HG03135 (cell line): Measurements from ENCODE around the gene UGT1A7.

Experiments used
- ATAC-seq: cut with Tn5 transposase; IDR thresholded peaks from one replicate; pipeline ENCODE4 v1.9.1; 2021; ENCODE audit warnings: mild to moderate bottlenecking, moderate library complexity; ENCODE audit not compliant: unreplicated experiment

Gene UGT1A7

DNA sequence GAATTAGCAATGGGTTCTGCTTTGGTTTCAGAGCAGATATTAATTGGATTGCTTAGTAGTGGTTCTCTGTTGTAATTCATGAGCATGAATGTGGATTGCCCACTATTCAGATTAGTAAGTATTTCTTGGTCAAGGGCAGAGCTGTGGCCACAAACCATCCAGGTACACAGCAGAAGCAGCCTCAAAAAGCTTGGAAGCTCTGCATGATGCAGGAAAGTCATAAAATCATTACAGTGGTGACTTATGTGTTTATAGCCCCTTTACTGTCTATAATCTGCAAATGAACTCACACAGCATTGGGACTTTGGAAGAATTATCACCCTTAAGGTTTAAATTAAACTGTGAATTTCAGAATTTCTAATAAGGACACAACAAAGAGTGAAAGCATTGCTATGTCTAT is 76.4 kb downstream of the UGT1A7 start:
- ATAC-seq: no peak

DNA sequence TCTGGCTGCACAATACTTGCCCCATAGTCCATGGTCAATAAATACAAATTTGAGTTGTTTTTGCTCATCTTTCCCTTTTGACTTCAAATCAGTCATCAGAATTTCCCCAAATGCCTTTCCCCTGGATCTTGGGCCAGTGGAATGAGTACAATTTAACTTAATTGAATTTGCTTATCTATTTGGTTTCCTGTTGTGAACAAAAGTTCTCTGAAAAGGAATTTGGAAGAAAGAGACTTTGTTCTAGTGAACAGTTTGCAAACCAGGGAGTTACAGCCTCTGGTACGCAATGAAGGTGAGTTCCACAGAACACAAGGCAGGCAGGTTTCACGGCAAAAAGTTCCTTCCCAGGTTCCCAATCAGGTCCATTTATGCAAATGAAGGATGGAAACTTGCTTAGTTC is 77.1 kb downstream of the UGT1A7 start:
- no peak for ATAC-seq

DNA sequence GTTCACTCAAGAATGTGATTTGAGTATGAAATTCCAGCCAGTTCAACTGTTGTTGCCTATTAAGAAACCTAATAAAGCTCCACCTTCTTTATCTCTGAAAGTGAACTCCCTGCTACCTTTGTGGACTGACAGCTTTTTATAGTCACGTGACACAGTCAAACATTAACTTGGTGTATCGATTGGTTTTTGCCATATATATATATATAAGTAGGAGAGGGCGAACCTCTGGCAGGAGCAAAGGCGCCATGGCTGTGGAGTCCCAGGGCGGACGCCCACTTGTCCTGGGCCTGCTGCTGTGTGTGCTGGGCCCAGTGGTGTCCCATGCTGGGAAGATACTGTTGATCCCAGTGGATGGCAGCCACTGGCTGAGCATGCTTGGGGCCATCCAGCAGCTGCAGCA is 78.3 kb downstream of the UGT1A7 start, which contains the start of gene UGT1A1:
Gene UGT1A1, plus strand, starts transcription at position 228 of the 400 bp plus-strand sequence. Its CDS starts 18 bp downstream, at position 246.
- ATAC-seq: no peak

DNA sequence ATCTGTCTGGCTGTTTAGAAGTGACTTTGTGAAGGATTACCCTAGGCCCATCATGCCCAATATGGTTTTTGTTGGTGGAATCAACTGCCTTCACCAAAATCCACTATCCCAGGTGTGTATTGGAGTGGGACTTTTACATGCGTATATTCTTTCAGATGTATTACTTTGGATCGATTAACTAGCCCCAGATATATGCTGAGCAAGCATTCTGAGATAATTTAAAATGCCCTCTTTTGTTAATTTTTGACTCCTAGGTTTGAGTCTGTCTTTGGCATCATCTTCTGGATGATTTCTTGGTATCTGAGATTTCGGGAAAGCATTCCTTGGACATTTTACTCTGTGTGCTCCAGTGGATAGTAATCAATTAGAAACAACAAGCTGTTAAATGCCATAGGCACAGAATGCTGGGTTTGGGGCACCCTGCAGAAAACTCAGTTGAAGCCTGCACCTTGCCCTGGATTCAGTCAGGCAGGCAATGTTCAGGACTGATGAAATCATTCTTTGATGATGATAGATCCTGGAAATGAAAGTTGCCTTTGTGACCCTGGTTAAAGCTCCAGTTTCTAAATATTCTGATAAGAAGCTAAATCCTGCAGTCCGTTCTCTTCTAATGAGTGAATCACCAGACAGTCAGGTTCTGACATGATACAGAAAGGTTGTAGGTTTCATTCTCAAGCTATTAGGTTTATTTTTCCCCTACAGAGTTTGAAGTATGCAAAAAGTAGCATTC is 79.5 kb downstream of the UGT1A7 start:
- ATAC-seq: no peak

DNA sequence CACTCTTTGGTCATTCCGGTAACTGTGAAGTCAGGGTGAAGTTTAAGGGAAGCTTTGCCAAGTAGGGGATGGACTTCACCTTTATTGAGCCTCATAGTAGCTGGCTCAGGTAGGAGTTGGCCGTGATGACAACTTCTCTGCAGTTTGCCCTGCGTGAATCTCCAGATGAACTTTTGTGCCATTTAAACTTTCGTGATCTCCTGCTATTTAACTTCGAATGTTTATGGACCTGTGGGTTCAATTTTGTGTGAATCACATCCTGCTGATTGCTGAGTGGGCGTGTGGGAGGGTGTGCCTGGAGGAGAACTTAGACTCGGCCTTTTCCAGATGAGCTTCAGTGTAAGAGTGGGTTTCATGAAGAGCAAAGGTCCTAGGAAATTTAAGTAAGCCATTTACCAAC is 82.6 kb downstream of the UGT1A7 start:
- no peak for ATAC-seq

DNA sequence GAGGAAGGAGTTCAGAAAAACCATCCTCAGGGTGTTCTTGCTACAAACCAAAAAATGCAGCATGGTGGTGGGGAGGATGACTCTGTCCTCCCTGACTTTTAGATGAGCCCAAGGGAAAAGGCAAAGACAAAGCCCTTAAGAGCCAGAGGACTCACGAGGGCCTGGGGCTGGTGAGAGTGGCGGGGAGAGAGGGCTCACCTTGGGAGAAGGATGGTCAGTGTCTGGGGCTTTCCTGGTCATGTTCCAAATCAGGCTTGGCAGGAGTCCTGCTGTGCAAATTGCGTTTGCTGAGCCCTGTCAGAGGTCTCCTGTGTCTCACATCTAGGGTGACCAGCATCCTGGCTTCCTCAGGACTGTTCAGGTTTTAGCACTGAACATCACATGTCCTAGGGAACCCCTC is 83.1 kb downstream of the UGT1A7 start:
- no peak for ATAC-seq

DNA sequence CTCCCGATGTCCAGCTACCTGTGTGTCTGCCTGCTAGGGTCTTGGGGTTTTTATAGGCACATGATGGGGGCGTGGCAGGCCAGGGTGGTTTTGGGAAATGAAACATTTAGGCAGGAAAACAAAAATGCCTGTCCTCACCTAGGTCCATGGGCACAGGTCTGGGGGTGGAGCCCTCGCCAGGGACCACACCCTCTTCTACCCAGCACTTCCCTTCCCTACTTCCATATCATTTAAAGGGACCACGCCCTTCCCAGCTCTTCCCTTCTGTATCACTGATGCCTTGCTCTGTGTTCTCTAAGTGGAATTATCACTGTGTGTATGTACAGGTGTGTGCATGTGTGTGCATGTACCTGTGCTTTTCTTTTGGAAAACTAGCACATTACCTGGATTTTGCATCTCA is 84.7 kb downstream of the UGT1A7 start:
- ATAC-seq: no peak

DNA sequence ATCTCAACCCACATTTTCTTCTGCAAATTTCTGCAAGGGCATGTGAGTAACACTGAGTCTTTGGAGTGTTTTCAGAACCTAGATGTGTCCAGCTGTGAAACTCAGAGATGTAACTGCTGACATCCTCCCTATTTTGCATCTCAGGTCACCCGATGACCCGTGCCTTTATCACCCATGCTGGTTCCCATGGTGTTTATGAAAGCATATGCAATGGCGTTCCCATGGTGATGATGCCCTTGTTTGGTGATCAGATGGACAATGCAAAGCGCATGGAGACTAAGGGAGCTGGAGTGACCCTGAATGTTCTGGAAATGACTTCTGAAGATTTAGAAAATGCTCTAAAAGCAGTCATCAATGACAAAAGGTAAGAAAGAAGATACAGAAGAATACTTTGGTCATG is 86.4 kb downstream of the UGT1A7 start:
- no peak for ATAC-seq

DNA sequence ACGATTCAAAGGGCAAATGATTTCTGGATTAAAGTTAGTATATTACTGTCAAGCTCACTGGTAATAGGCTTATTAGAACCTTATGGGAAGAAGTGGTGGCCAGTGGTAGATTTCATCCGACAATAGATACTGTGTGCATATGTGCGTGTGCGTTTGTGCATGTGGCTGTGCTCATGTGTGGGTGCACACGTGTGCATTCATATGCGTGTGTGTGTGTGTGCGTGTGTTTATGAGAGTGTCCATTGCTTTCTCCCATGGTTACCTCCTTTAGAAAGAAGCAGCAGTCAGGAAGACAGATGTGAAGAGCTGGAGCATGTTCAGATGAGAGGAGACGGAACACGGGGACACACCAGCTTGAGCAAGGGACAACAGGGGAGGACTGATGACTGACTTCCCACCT is 87.6 kb downstream of the UGT1A7 start:
- ATAC-seq: no peak

DNA sequence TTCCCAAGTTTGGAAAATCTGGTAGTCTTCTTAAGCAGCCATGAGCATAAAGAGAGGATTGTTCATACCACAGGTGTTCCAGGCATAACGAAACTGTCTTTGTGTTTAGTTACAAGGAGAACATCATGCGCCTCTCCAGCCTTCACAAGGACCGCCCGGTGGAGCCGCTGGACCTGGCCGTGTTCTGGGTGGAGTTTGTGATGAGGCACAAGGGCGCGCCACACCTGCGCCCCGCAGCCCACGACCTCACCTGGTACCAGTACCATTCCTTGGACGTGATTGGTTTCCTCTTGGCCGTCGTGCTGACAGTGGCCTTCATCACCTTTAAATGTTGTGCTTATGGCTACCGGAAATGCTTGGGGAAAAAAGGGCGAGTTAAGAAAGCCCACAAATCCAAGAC is 90.5 kb downstream of the UGT1A7 start:
- no peak for ATAC-seq

DNA sequence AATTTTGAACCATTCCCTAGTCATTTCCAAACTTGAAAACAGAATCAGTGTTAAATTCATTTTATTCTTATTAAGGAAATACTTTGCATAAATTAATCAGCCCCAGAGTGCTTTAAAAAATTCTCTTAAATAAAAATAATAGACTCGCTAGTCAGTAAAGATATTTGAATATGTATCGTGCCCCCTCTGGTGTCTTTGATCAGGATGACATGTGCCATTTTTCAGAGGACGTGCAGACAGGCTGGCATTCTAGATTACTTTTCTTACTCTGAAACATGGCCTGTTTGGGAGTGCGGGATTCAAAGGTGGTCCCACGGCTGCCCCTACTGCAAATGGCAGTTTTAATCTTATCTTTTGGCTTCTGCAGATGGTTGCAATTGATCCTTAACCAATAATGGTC is 90.9 kb downstream of the UGT1A7 start:
- ATAC-seq: no peak

DNA sequence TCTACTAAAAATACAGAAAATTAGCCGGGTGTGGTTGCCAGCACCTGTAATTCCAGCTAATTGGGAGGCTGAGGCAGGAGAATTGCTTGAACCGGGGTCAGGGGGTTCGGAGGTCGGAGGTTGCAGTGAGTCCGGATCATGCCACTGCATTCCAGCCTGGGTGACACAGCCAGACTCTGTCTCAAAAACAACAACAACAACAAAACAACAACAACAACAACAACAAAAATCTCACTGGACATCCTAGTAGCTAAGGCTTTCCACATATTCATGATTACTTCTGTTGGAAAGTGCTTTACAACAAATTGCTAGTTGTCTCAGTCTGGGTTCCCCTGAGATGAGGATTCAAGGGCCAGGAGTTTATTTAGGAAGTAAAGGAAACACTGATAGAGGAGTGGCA is 92.2 kb downstream of the UGT1A7 start:
- no peak for ATAC-seq

DNA sequence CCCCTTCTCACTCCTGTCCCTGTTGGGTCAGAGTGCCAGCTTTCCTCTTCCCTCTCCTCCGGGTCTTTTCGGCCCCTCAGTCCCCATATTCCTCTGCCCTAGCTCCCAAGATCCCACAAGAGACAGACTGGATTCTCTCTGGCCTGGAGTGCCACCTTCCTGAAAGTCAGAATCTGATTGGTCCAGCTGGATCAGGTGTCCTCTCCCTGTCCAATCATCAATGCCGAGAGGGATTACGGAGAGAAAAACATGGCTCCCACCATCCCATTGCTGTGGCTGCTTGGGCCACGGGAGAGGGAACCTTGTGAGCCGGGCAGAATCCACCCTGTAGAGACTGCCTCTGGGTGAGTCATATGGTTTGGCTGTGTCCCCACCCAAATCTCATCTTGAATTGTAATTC is 93.7 kb downstream of the UGT1A7 start:
- ATAC-seq: no peak

DNA sequence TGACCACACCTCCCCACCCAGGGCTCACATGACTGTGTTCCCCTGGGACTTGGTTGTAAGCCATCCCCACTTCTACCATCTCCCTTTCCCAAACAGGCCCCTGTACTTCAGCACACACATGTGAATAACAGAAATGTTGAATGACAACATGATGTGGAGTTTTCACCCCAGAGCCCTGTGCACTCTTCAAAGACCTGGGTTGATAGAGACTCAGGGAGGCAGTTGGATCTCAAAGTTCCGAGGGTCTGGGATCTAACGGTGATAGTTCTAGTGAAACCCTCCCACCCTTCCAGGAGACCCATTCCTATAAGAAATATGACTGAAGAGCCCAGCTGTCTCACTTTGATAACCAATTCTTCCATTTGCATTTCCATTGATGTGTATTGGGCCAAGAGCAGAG is 96.3 kb downstream of the UGT1A7 start, which contains the start of gene MROH2A:
Gene MROH2A, plus strand, starts transcription at position 301 of the 400 bp plus-strand sequence. CDS start 1,029 bp downstream, outside the sequence.
- no peak for ATAC-seq

DNA sequence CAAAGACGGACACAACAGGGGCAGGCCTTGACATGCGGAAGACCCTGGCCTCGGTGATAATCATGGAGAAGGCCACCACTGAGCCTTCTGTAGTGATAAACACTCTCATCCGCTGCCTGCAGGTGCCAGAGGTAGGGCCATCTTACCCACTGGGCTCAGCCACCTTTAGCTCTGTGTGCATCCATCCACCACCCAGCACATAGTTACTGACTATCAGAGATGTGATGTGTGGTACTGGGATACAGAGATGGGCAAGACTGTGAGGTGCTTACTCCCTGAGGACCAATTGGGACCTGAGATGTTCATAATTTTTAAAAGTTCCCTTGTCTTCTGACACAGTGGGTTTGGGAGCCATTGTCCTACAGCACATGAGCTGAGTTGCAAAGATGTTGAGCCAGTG is 98.0 kb downstream of the UGT1A7 start:
- no peak for ATAC-seq

DNA sequence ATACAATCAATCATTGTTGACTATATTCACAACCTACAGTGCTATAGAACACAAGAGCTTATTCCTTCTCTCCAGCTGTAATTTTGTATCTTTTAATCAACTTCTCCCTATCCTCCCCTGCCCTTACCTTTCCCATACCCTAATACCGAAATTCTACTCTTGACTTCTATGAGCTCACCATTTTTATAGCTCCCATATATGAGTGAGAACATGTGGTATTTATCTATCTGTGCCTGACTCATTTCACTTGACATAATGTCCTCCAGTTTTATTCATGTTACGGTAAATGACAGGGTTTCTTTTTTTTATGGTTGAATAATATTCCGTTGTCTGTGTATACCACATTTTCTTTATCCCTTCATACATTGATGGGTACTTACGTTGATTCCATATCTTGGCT is 99.1 kb downstream of the UGT1A7 start:
- ATAC-seq: no peak

DNA sequence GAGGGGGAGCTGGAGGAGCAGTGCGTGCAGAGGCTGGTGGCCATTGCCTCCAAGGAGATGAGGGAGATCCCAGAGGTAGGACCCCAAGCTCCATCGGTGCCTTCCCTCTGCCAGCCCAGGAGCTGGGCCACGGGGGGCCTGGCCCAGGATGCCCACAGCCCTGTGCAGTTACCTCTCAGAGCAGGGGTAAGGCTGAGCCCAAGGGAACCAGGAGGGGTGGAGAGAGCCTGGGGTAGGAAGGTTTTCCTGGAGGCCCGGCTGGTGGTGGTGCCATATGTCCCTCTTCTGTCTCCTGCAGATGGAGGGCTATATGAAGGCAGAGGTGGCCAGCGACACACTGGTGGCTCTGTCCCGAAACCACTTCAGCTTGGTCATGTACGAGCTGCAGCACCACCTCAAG is 107.9 kb downstream of the UGT1A7 start:
- ATAC-seq: no peak

DNA sequence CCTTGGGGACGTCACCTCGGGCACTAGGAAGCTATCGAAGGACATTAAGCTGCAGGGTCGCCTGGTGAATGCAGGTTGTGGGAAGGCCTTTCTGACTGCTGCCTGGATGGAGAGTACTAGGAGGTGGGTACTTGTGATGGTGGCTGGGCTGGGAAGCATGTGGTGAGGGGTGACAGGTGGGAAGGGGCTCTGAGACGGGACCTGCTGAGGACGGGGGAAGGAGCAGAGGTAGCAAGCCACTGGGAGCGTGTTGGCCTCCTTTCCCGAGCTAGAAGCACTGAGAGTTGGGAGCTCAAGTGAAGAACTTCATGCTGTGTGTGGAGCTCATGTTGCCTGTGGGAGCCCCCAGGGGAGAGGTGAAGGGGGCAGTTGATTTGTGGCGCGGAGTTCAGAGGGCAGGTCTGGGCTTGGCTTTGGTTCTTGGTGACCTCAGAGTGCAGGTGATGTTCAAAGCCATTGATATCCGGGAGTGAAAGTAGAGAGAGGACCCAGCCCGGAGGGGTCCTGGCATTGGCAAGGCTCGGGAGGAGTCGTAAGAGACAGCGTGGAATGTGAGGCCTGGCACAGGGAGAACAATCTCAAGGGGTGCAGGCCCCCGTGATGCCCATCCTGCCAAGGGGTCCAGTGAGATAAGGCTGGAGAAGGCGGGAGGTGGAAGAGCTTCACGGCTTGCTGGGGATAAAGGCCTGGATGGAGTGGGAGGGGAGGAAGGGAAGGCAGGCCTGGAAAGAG is 109.6 kb downstream of the UGT1A7 start:
- no peak for ATAC-seq

DNA sequence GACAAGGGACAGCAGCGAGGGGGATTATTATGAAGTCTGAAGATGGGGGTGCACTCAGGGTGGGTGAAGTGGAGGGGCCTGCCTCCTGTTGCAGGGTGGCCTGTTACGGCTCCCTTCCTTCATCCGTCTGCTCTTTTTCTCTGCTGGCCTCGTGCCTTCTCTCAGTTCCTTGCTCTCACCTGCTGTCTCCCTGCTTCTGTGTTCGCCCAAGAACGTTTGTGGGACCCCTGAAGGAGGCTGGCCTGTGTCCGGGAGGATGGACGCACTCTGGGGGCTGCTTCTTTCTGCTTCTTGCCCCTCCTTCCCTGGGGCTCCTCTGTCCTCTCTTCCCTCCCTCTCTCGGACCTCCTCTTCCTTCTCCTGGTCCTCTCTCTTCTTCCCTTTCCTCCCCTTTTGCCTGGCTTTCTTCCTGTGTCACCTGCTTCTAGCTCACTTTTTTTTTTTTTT is 110.2 kb downstream of the UGT1A7 start:
- no peak for ATAC-seq

DNA sequence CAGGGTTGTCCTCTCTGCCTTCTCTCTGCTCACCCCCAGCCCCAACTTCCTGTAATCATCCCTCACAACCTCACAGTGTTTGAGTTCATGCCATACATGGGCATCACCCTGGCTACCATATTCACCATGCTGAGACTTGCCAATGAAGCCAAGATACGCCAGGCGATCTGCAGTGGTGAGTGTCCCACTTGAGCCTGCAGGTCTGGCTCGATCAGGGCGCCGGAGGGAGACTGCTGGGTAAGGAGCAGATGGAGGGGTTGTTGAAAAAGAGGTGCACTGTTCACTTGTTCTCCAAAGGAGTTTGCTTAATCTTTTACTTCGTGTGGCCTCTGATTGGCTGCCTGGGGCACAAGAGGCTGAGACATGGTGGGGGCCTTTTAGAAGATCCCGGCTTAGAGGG is 111.0 kb downstream of the UGT1A7 start:
- ATAC-seq: no peak

DNA sequence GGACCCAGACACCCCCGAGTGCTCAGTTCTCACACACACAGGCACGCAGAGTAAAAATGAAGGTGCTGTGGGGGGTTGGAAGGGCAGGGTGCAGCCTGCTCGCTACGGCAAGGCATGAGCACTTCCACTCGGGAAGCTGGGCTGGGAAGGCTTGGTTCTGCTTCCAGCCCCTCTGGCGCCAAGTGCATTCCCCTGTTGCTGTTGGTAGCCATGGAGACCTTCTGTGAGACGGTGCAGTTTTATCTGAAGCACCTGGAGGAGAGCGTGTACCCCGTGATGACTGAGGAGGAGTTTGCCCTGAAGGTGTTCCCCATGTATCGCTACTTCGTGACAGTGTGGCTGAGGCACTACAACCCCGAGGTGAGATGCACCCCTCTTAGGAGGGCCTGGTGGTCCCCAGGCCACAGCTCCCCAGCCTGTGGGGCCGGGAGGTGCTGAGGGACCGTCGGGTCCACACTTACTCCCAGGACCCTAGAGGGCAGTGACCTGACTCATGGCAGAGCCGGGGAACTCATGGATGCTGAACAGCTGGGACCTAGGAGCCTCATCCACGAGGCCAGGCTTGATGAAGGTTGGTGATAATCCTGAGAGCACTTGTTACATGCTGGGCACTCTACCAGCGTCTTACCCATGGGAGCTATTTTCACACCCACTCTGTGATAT is 111.9 kb downstream of the UGT1A7 start:
- no peak for ATAC-seq

DNA sequence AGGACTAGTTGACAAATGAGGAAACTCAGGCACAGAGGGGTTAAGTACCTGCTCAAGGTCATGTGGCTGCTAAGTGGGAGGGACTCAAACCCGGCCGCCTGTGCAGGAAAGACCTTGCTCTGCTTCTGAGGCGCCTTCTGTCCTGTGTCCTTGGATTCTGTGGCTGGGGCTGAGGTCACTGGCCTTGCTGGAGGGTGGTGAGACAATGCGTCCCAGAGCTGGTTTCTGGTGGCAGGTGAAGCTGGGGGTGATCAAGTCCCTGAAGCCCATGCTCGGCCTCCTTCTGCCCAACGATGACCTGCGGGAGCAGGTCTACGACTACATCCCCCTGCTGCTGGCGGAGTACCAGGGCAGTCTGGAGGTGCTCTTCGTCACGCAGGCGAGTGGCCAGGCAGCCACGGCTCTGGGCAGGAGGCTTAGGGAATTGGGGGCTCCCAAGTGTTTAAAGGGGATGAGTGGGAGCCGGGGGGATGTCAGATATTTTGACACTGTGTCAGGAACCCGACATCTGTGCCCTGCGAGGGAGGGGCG is 112.5 kb downstream of the UGT1A7 start:
- ATAC-seq: no peak
